AG04449 (cell line): ENCODE data around the gene SMCHD1.

Source experiments
- CTCF ChIA-PET: fragments of 350-600 bp; formaldehyde crosslinking; extraction: SDS; loops from one replicate; lab custom pipeline; 2021; ENCODE audit warnings: antibody characterized with exemption; lab: Yijun Ruan, JAX
- POLR2A ChIA-PET: fragments of 400-600, 350-600 bp; formaldehyde crosslinking; extraction: SDS; loops from one replicate; lab custom pipeline; 2020; ENCODE audit warnings: antibody characterized with exemption, inconsistent platforms; lab: Yijun Ruan, JAX
- DNase-seq: peaks from one replicate; pipeline ENCODE4 v3.0.0-alpha.2; 2010; ENCODE audit warnings: low read depth, low spot score
- H3K4me3 ChIP-seq: 2 replicates; pipeline ENCODE4 v1.5.1; 2011; ENCODE audit warnings: low read depth, mild to moderate bottlenecking, control low read depth, low read length
- CTCF ChIP-seq: IDR thresholded peaks from one replicate; pipeline ENCODE4 v1.5.1; 2011; ENCODE audit warnings: mild to moderate bottlenecking, moderate library complexity, low read length, control low read depth, inconsistent platforms; ENCODE audit not compliant: insufficient read depth; ENCODE audit errors: missing control alignments

Gene SMCHD1

GRCh38 chr18:2716394-2717326 is 61.1 kb downstream of the SMCHD1 start:
- no peak for TF ChIP-seq CTCF
- ChIA-PET CTCF (interaction anchor here (0.6 kb wide), 1 partner anchor 150 kb away, joined by 3 read pairs; no protein-coding TSS in a partner anchor), POLR2A (no interaction called here)
- DNase-seq, result no peak
- H3K4me3 ChIP-seq, result no peak overlapping the region

- ChIA-PET CTCF (interaction anchor here (0.6 kb wide), 1 partner anchor 151 kb away, joined by 3 read pairs; no protein-coding TSS in a partner anchor), POLR2A (no interaction called here)
- no peak for TF ChIP-seq CTCF
- no peak overlapping the region for H3K4me3 ChIP-seq
- DNase-seq, result no peak
Observed at GRCh38 chr18:2717407-2717806, 61.9 kb downstream of the SMCHD1 start.

- CTCF ChIA-PET, result no interaction called here
Observed at GRCh38 chr18:2719040-2719439, 63.5 kb downstream of the SMCHD1 start.

GRCh38 chr18:2723207-2723606 is 67.7 kb downstream of the SMCHD1 start:
- ChIA-PET CTCF (no interaction called here), POLR2A (no interaction called here)
- TF ChIP-seq CTCF, result no peak
- H3K4me3 ChIP-seq, result no peak overlapping the region
- DNase-seq, result no peak

More at GRCh38 chr18:2719040-2719439, 63.5 kb downstream of the SMCHD1 start:
- DNase-seq, result no peak
- no peak overlapping the region for H3K4me3 ChIP-seq
- no peak for TF ChIP-seq CTCF
- POLR2A ChIA-PET, result no interaction called here

GRCh38 chr18:2729757-2730156 is 74.2 kb downstream of the SMCHD1 start:
- POLR2A ChIA-PET, result no interaction called here

More at GRCh38 chr18:2729757-2730156, 74.2 kb downstream of the SMCHD1 start:
- CTCF ChIA-PET, result no interaction called here
- TF ChIP-seq CTCF, result no peak
- no peak for DNase-seq
- H3K4me3 ChIP-seq, result no peak overlapping the region
